Endometrial microvascular endothelial cells (primary cell): ENCODE results near the gene MPRIP. TPM values are rescaled to one million over a fixed set of nuclear protein-coding genes. Genes with fewer than 3 reads are reported as not detected.
"Not testable (repeated sequence)": the region's sequence is repeated elsewhere in the genome, so short reads cannot be mapped to it uniquely, and the experiment has no call there.

Experiments
- in situ Hi-C: cut with HindIII; loops from 2 replicates; pipeline ENCODE4 v1.10.0; 2017; ENCODE audit warnings: low sequenced_read_pairs, low pct_unique_long_range_greater_than_20kb; ENCODE audit errors: inconsistent ontology term
- total RNA-seq: library from RNA; depleted of rRNA; stranded (reverse); fragments of >200 nt; gene quantifications from one replicate; pipeline ENCODE4 v1.2.3, GENCODE V29; 2015; ENCODE audit errors: inconsistent ontology term

The MPRIP gene, protein sequence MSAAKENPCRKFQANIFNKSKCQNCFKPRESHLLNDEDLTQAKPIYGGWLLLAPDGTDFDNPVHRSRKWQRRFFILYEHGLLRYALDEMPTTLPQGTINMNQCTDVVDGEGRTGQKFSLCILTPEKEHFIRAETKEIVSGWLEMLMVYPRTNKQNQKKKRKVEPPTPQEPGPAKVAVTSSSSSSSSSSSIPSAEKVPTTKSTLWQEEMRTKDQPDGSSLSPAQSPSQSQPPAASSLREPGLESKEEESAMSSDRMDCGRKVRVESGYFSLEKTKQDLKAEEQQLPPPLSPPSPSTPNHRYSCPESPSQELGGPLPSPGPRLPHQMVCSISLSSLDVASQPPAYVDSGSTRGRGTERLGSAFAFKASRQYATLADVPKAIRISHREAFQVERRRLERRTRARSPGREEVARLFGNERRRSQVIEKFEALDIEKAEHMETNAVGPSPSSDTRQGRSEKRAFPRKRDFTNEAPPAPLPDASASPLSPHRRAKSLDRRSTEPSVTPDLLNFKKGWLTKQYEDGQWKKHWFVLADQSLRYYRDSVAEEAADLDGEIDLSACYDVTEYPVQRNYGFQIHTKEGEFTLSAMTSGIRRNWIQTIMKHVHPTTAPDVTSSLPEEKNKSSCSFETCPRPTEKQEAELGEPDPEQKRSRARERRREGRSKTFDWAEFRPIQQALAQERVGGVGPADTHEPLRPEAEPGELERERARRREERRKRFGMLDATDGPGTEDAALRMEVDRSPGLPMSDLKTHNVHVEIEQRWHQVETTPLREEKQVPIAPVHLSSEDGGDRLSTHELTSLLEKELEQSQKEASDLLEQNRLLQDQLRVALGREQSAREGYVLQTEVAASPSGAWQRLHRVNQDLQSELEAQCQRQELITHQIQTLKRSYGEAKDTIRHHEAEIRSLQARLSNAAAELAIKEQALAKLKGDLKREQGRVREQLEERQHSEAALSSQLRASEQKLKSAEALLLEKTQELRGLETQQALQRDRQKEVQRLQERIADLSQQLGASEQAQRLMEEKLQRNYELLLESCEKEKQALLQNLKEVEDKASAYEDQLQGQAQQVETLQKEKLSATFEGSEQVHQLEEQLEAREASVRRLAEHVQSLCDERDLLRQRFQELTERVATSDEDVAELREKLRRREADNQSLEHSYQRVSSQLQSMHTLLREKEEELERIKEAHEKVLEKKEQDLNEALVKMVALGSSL (N-terminal part only)
- 193 TPM for total RNA-seq

DNA sequence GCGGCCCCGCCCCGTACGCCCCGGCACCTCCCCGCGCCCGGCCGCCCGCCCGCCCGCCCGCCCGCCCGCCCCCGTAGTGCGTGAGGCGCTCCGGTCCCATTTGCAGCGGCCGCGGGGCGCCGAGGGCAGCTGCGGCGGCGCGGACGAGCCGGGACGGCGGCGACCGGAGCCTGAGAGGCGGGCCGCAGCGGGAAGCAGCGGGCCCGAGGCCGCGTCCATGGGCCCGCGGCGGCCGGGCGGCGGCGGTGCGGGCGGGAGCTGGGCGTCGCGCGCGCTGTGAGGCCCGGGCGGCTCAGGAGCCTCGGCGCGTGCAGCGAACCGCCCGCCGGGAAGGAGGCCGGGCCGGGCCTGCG is at the start of gene MPRIP:
Gene MPRIP, plus strand, starts transcription at position 74 of the 353 bp plus-strand sequence. CDS start 392 bp downstream, outside the sequence.
- in situ Hi-C loops, result no loop called here

DNA sequence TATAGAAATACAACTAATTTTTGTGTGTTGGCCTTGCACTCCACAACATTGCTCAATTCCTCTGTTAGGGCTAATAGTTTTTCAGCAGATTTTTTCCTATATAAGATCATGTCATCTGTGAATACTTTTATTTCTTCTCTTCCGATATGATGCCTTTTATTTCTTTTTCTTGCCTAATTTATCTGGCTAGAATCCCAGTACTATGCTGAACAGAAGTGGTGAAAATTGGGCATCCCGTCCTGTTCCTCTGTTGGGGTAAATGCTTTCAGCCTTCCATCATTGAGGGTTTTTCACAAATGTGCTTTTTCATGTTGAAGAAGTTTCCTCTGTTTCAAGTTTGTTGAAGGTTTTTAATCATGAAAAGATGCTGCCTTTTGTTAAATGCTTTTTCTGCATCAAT is 47.6 kb upstream of the MPRIP start:
- in situ Hi-C loops, result no loop called here

DNA sequence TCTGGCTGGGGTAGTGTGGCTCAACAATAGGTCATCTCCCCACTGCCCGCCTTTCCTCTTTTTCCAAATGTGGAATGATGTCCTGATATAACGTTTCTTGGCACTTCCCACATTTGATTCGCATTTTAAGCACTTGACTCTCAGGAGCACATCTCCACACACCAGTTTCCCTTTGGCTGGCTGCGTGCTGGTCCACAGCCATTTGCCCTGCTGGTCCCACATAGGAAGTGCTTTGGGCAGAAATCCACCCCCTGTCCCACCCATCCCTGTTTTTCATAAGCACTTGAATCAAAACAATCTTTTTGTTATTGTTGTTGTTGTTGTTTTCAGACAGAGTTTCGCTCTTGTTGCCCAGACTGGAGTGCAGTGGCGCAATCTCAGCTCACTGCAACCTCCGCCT is 46.3 kb upstream of the MPRIP start:
- in situ Hi-C loops, result no loop called here

DNA sequence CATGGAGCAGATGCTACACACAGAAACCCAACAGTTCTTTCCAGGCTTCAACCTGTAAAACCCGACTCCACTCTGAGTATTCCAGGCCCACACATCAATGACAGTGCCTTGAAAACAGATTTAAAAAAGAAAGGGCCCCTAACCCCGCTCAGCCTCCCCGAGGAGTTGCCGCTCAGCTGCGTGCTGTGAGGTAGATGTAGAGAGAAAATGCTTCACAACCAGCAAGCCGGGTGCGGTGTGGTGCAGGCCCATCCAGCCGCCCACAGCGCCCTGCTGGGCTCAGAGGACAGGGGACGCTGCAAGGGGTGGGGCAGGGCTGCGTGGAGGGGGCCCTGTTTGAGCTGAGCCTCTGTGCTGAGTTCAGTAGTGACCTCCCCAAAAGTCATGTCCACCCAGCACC is 45.5 kb upstream of the MPRIP start:
- in situ Hi-C loops, result not testable (repeated sequence)

DNA sequence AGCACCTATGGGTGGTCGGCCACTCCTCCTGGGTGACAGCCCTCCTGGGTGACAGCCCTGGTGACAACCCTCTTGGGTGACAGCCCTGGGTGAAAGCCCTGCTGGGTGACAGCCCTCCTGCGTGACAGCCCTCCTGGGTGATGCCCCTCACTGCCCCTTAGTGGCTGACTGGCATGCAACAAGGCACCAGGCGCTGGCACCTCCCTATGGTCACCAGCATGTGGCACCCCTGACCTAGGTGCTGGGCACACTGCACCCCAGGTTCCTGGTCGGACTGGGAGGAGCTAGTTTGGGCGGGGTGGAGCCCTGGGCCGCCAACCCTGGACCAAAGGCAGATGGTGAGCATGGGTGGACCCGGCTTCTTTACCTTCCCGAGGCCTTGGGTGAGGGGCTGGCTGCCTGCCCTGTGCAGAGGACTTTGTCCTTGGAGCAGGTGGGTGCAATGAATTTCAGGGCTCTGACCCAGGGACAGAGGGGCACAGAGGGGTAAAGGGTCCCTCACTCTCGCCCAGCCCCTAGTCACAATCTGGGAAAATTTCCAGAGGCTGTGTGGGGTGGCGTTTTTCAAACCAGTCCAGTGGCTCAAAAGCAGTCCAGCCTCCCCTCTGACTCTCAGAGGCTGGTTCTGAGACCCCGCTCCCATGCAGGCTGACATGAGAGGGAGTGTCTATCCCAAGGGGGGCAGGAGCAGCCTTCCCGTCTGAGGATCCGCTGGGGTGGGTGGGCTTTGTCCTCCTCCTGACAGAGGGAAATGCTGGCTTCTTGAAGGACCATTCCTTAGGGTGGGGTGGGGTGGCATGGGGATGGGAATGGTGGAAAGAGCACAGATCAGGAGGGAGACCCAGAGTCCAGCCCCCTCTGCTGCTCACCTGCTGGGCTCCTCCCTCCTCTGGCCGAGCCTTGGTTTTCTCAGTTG is 44.5 kb upstream of the MPRIP start:
- in situ Hi-C loops, result no loop called here

DNA sequence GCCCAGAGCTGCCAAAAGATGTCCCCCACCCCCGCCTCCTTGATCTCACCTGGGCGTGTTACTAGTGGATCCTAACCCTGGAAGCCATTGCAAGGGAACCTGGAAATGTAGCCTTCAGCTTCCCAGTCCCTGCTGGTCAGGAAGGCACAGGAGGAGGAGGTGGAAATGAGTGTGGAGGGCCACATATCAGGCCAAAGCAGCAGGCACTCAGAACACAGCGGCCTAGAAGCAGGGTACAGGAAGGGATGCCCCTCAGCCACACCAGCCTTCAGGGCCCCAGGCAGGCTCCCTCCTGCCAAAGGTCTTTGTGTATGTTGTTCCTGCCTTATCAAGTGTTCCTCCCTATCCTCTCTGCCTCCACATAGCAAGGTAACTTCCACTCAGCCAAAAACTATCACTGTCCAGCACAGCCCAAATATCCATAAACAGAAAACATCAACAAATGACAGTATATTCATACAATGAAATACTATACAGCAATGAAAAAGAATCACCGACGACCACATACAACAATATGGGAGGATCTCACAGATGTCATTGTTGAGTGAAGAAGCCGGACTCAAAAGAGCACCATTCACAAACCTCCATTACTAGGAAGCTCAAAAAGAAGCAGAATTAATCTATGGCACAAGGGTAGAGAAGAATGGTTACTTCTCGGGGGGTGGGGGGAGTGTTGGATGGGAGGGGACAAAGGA is 42.2 kb upstream of the MPRIP start:
- in situ Hi-C loops, result no loop called here

GRCh38 chr17:17001076-17001777 is 41.0 kb upstream of the MPRIP start:
- in situ Hi-C loops, result no loop called here

DNA sequence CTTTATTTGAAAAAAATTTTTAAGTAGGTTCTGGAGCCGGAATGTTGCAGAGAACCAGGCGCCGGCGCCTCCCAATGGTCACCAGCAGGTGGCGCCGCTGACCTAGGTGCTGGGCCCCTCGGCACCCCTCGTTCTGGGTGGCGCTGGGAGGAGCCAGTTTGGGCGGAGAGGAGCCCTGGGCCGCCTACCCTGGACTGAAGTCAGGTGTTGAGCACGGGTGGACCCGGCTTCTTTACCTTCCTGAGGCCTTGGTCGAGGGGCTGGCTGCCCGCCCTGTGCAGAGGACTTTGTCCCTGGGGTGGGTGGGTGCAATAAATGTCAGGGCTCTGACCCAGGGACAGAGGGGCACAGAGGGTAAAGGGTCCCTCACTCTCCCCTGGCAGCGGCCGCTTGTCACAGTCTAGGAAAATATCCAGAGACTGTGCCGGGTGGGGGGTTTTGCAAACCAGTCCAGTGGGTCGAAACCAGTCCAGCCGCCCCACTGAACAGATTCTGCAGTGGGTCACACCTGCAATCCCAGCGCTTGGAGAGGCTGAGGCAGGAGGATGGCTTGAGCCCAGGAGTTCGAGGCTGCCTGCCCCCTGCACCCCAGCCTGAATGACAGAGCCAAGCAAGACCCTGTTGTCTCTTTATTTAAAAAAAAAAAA is 40.3 kb upstream of the MPRIP start:
- in situ Hi-C loops, result no loop called here

DNA sequence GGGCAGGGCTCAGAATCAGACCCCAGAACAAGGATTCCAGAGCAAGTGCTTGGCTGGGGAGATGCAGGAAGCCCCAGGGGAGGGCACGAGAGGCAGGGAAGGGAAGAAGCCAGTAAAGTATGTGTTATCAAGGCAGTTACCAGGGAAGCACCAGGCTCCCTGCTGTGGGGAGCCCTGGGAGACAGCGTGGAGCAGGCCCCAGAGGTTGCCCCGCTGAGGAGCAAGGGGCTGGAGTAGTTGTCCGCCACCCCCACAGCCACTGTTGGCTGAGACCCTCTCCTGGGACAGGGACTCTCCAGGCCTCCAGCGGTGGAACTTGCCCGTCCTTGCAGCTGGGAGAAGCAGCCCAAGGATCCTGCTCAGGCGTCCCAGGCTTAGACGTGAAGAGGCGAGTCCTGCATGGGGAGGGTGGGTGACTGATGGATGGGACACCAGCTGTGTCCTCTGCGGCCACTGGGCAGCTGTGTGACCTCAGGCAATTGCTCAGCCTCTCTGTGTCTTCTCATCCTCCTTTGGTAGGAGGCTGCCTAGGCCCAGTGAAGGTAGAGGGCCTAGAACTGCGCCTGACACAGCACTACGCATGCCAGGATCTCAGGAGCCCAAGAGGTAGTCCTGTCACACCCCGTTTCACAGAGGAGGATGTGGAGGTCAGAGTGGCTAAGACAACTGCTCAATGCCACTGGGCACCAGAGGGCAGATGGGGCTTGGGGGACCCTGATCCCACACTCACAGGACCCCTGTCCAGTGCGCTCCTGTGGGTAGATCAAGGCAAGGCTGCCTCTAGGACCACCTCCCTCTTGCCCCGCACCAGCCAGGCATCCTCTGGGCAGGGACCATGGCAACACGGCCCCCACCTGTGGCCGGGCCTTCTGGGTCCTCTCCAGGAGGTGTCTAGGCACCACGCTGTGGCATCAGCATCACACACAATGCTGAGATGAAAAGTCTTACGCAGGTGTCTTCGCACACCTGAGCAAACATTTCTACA is 39.2 kb upstream of the MPRIP start:
- in situ Hi-C loops, result not testable (repeated sequence)

GRCh38 chr17:17004251-17004996 is 37.8 kb upstream of the MPRIP start:
- in situ Hi-C loops, result no loop called here

- in situ Hi-C loops, result not testable (repeated sequence)
These were observed 37.2 kb upstream of the MPRIP start for GRCh38 chr17:17004997-17005614.

DNA sequence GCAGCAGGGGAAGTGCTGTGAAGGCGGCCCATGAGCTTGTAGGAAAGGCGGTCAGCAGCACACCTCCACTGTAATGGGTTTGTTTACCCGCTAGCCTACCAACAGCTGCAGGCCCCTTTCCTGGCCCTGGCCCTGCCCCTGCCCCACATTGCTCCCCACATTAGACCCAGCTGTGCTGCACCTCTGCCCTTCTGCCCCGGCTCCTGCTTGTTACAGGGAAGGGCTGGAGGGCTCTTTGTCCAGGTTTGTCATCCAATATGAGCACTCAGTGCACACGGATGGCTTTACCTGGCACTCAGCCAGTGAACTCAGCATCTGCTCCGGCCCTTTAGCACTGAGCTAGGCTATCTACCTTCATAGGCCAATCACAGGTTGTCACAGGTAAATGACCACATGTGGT is 34.4 kb upstream of the MPRIP start:
- in situ Hi-C loops, result not testable (repeated sequence)

GRCh38 chr17:17008621-17009397 is 33.4 kb upstream of the MPRIP start:
- in situ Hi-C loops, result not testable (repeated sequence)

DNA sequence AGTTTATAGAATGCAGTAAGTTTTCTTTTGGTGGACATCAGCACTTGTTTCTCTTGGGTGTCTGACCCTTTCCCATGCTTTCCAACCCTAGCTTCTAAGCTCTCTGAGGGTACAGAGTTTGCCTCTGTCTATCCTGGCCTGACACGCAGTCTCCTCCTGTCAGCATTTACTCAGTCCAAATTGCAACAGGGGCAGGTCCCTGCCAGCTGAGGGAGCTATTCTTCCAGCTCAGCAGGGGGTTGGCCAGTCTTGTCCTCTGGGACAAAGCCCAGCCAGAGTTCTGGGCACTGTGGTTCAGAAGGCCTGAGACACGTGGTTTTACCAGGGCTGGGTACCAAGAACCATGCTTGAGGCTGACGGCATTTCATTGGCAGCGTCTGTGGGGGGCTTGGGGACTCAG is 32.3 kb upstream of the MPRIP start:
- in situ Hi-C loops, result not testable (repeated sequence)
